HPDE6-E6E7 (cell line): ENCODE data around the gene USP13.
A peak's percentile ranks its signal among the peaks of the same experiment; 100 is the strongest.

Source experiments
- DNase-seq: peaks from one replicate; pipeline ENCODE4 v3.0.0; 2011; ENCODE audit warnings: missing footprints; ENCODE audit errors: extremely low spot score

The USP13 gene

GRCh38 chr3:179794355-179794754, 141.5 kb downstream of the USP13 start:
- no peak for DNase-seq

- DNase-seq = no peak
Observed at GRCh38 chr3:179796421-179796820, 143.6 kb downstream of the USP13 start.

- no peak for DNase-seq
Observed at GRCh38 chr3:179797192-179797591, 144.4 kb downstream of the USP13 start.

DNA sequence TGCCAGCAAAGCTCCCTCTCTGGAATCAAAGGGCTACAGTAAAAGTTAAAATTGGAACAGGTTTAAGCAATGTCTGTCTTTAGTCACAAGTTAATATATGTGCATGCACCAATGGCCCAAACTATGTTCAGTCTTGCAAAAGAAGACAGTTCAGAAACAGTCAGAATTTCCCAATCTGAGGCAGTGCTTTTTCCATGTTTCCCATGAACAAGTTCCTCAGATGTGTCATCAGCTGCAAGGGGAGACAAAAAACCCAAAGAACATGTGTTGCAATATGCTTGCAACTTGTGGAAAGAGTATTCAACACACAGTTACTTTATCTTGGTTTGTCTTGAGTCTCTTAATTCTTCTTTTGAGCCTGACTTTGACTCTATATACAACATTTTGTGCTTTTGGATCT, 148.4 kb downstream of the USP13 start:
- no peak for DNase-seq

GRCh38 chr3:179801856-179802255, 149.0 kb downstream of the USP13 start:
- DNase-seq = no peak

DNA sequence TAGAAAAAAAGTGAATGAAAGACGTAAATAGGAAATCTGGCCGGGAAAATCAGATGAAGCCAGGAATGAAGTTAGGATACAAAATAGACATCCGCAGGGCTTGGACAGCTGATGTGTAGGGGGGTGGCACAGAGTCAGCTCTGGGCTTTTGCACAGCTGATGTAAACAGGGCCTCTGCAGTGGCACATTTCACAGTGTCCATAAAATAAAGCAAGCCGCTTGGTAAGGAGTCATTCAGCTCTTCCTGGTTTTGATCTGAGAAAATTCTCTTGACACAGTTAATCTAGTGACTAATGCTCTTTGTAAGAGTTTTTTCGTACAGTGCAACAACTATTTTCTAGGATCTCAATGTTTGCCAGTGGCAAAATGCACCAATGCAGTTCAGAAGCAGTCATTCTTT, 153.3 kb downstream of the USP13 start:
- no peak for DNase-seq

DNA sequence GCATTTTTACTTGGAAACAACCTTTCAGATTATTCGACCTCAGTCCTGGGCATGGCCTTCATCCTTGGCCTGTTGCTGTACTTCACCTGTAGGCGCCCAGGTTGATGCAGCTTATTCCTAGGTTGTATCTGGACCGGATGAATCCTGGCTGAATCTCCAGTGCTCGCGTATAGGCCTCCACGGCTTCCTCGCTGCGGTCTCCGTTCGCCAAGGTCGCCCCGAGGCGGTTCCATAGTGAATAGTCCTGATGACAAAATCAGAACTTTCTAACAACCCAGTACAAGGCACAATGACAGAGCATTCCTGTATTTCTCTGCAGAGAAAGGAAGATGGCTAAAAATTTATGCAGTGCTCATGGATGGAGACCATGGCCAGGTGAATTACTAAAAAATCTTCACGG, 154.7 kb downstream of the USP13 start:
- no peak for DNase-seq

- DNase-seq = no peak
Observed at GRCh38 chr3:179809639-179810038, 156.8 kb downstream of the USP13 start.

DNA sequence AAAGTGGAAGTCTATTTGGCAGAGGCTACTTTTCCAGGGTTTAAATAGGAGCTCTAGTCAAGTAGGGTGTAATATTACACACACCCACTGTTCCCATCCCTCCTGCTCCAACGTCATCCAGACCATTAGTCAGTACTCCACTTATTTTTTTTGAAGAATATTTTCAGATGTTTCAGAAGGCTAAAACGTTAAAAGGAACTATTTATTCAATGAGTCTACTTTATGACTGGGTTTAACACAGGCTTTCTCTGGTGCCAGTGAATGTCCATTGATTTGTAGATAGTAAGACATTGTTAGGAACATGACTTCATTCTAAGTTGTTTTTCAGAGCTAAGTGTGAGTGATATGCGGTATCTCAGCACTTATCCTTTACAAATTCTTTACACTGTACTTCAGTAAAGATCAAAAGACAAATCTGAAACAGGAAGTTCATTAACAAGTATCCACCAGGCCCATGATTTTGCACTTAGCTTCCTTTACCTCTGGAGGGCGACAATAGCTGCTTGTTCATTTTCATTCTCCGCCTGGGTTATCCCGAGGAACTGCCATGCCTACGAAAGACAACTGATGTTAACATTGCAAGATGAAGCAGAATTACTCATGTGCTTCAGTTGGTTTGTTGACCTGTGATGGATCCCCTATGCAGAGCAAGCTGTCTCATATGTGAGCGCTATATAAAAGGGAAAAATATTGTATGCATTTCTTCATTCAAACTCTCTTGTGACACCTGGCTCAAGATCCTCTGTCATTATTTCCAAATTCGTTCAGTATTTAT, 158.7 kb downstream of the USP13 start:
- peak; percentile 46 for DNase-seq

- DNase-seq = no peak
Observed at GRCh38 chr3:179812096-179812382, 159.2 kb downstream of the USP13 start.

DNA sequence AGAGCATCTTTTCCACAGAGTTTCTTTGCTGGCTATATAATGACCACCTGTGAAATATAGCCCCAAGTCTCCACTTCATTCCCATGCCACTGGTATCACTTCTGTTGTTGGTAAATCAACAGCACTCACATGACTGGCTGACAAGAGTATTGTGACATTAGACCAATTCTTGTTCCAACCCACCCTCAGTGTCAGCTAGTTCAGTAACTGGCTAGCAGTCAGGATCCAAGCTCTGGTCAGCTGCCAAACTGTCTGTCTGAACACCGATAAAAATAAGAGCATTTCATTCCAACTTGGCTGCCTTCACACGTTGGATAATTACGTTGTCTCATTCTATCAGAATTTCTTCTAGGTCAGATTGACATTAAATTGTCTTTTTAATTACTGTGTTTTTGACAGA, 166.5 kb downstream of the USP13 start:
- no peak for DNase-seq

DNA sequence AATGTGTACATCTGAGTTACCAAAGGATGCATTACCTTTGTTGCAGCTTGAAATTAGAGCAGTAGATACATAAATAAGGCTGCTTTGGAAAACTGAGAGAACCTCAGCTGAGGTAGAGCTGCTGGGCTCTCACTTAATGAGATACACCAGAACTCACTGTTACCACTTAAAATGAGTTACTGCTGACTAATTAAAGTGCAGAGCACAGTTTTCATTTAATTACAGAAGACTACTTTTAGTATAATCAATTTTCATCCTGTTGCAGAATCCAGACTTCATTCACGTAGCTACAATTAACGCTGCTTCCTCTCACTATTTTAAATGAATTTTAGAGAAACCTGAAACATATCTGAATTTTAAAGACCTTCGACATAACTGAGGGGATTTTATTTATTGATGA, 169.5 kb downstream of the USP13 start:
- no peak for DNase-seq

- no peak for DNase-seq
Observed at GRCh38 chr3:179825527-179826246, 172.8 kb downstream of the USP13 start.

DNA sequence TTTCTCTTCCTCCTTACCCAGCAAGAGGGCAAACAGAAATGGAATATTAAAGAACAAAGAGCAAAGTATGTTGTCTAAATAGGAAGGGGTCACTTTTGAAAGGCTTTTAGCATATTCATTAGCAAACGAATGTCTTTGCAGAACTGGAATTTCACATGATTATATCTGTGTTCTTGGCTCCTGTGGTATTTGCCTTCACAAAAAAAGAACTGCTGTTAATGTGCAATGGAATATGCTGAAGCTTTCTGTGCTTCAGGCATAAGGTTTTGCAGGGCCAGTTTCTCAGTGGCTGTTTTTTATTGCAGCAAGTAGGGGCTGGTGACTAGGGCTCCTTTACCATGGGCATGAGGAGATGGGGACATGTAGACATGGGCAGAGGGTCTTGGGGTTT, 173.4 kb downstream of the USP13 start:
- no peak for DNase-seq

GRCh38 chr3:179828738-179829137, 175.9 kb downstream of the USP13 start:
- no peak for DNase-seq

- DNase-seq = no peak
Observed at GRCh38 chr3:179829401-179829800, 176.6 kb downstream of the USP13 start.

- no peak for DNase-seq
Observed at GRCh38 chr3:179832333-179832854, 179.6 kb downstream of the USP13 start.

- no peak for DNase-seq
Observed at GRCh38 chr3:179833294-179833693, 180.5 kb downstream of the USP13 start.

- DNase-seq = no peak
Observed at GRCh38 chr3:179837374-179837773, 184.5 kb downstream of the USP13 start.
